ENCODE data around the gene HORMAD1. TPM values are rescaled to one million over a fixed set of nuclear protein-coding genes. Genes with fewer than 3 reads are reported as not detected.
"Not testable (repeated sequence)": the region's sequence is repeated elsewhere in the genome, so short reads cannot be mapped to it uniquely, and the experiment has no call there.

The HORMAD1 gene
- total RNA-seq, 1 donor from 2014 or later, result 0.39 TPM

- peak; percentile 98 for DNase-seq
Measured at GRCh38 chr1:150696995-150697927, 23.4 kb downstream of the HORMAD1 start, which contains the start of gene GOLPH3L. GOLPH3L (minus strand) TSS chr1:150697154; CDS start chr1:150694838, 2,316 bp downstream.

GRCh38 chr1:150696590-150696989 is 24.1 kb downstream of the HORMAD1 start:
- no peak for DNase-seq

DNA sequence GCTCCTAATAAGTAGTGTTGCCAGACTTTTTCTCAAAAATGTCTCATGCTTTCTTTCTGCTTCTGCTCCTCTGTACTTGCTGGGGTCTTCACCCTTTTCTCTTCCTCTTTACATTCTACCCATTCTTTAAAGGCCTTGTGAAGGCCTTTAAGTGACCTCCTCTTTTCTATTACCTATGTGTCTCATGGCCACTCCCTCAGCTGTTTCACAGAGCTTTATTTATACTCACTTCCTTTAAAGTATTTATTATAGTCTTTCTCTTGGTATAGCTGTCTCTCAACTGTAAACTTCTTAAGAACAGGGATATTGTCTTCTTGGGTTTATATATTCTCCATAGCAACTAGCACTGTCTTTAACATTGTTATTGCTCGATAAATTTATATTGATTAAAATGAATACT is 24.5 kb downstream of the HORMAD1 start:
- no peak for DNase-seq

GRCh38 chr1:150695561-150695960 is 25.1 kb downstream of the HORMAD1 start:
- no peak for DNase-seq

- no peak for DNase-seq
Measured at GRCh38 chr1:150692720-150693119, 28.0 kb downstream of the HORMAD1 start.

DNA sequence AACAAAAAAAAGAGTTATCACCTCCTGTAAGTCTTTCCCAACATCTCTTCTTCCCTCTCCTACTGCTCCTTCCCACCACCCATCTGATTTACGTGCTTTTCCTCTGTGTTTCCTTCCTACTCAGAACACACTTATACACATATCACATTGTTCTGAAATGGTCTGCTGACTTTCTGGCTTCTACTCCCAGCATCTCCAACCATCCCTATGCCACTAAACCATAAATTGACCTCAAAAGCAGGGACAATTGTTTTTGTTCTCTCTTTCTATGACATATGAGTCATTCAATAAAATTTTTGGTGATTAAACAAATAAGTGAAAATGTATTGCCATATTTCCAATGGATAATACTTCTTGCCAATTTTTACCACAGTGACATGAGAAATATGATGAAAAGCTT is 31.9 kb downstream of the HORMAD1 start:
- DNase-seq, result no peak

- DNase-seq, result no peak
Measured at GRCh38 chr1:150686275-150686674, 34.4 kb downstream of the HORMAD1 start.

DNA sequence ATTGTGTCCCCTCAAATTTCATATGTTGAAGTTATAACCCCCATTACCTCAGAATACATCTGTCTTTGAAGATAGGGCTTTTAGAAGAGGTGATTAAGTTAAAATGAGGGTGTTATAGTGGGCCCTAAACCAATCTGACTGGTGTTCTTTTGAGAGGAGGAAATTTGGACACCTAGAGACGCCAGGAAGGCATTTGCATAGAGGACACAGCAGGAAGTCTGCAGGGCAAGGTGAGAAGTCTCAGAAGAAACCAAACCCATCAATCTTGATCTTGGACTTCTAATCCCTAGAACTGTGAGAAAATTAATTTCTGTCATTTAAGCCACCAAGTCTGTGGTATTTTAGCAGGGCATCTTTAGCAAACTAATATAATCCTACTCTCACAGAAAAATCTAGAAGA is 36.8 kb downstream of the HORMAD1 start:
- no peak for DNase-seq

DNA sequence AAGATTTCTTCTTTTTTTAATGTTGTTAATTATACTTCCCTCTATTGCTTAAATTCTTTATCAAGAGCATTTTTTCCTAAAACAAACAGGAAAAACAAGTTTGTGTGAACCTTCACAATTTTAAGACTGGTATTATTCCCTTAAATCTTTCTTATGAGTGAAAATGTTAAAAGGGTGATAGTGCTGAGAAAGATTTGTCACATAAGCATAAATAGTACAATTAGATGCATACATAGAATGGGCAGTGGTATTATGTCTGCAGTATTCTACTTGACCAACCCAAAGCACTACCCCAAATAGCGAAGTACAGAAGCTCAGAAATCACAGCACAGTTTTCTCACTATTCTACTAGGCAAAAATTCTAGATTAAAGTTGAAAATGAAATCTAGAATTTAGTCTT is 41.7 kb downstream of the HORMAD1 start:
- no peak for DNase-seq

- DNase-seq, result no peak
Measured at GRCh38 chr1:150674881-150675280, 45.8 kb downstream of the HORMAD1 start.

- DNase-seq, result no peak
Measured at GRCh38 chr1:150663321-150663720, 57.4 kb downstream of the HORMAD1 start.

DNA sequence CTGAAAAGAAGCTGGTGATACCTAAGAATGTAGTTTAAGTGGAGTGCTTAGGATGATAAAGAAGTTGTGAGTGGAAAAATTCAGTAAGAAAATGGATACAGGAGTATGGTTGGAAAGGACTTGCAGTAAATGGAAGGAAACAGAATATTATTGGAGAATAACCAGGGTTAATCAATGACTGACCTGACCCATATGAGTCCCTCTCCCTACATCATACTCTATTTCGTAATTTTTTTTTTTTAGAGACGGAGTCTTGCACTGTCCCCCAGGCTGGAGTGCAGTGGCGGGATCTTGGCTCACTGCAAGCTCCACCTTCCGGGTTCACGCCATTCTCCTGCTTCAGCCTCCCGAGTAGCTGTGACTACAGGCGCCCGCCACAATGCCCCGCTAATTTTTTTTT is 57.9 kb downstream of the HORMAD1 start:
- no peak for DNase-seq

DNA sequence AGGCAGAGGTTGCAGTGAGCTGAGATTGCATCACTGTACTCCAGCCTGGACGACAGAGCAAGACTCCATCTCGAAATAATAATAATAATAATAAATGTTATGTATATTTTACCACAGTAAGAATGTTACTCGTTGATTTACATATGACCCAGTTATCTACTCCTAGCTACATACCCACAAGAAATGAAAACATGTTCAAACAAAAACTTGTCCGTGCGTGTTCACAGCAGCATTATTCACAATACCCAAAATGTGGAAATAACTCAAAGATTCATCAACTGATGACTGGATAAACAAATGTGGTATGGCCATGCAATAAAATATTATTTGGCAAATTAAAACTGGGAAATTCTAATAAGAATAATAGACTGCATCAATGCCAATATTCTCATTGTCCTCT is 59.5 kb downstream of the HORMAD1 start:
- no peak for DNase-seq

- DNase-seq, result no peak
Measured at GRCh38 chr1:150660584-150660983, 60.1 kb downstream of the HORMAD1 start.

GRCh38 chr1:150657064-150657463 is 63.6 kb downstream of the HORMAD1 start:
- not testable (repeated sequence) for DNase-seq

DNA sequence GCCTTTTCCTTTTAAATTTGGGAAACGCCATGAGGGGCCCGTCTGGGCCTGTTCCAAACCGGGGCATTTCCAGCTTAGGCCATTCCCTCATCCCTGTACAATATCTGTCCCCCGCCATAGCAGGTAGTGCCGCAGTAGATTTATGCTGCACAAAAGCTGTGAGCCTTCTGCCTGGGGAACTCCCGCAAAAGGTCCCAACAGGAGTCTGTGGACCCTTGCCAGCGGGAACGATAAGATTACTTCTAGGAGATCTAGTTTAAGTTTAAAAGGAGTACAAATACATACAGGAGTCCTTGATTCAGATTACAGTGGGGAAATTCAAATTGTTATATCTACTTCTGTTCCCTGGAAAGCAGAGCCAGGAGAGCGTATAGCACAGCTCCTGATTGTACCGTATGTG is 66.1 kb downstream of the HORMAD1 start:
- DNase-seq, result not testable (repeated sequence)

GRCh38 chr1:150650193-150650592 is 70.5 kb downstream of the HORMAD1 start:
- no peak for DNase-seq

- no peak for DNase-seq
Measured at GRCh38 chr1:150649441-150650075, 71.1 kb downstream of the HORMAD1 start.

Small RNA genes lying within 50 kb of the gene (small RNA-seq; reads per million reads assigned to genes)
- gene RNU6-1042P (ENCODE audit: low replicate concordance), result not detected

Other genes starting within 250 kb of the HORMAD1 start
- 14.8 TPM for gene TARS2, start 233.5 kb downstream of the HORMAD1 start, total RNA-seq
- gene ECM1, start 212.8 kb downstream of the HORMAD1 start, total RNA-seq, result 4.4 TPM
- not detected for gene FALEC, start 205.1 kb downstream of the HORMAD1 start, total RNA-seq
- gene ADAMTSL4, start 171.5 kb downstream of the HORMAD1 start, total RNA-seq, result 22.1 TPM
- gene MCL1, start 141.3 kb downstream of the HORMAD1 start, total RNA-seq, result 172 TPM
- gene ENSA, start 91.3 kb downstream of the HORMAD1 start, total RNA-seq, result 89.7 TPM
- 14.3 TPM for gene GOLPH3L, start 23.7 kb downstream of the HORMAD1 start, total RNA-seq
- 54.9 TPM for gene CTSS, start 44.9 kb upstream of the HORMAD1 start, total RNA-seq
- gene CTSK, start 87.4 kb upstream of the HORMAD1 start, total RNA-seq, result 177 TPM
- gene ARNT, start 155.7 kb upstream of the HORMAD1 start, total RNA-seq, result 48.4 TPM
- gene CTXND2, start 166.2 kb upstream of the HORMAD1 start, total RNA-seq, result 0.10 TPM
- 36.5 TPM for gene SETDB1, start 205.5 kb upstream of the HORMAD1 start, total RNA-seq